MCF 10A (cell line): ENCODE data around the gene BTBD16. TPM values are rescaled to one million over a fixed set of nuclear protein-coding genes. Genes with fewer than 3 reads are reported as not detected.
A peak's percentile ranks its signal among the peaks of the same experiment; 100 is the strongest.

Experiments used
- BruUV-seq: library from RNA; stranded (reverse); fragments of 400-500 nt; replicated peaks from 2 replicates; lab custom pipeline; 2021; lab: Mats Ljungman, UMichigan
- CTCF ChIA-PET: fragments of 300-600 bp; sonication (Branson Sonifier 250); formaldehyde crosslinking; extraction: SDS; loops from one replicate; lab custom pipeline; 2021; ENCODE audit warnings: antibody characterized with exemption, inconsistent platforms; lab: Yijun Ruan, JAX
- POLR2A ChIA-PET: fragments of 300-600, 350-650 bp; sonication (Branson Sonifier 250); formaldehyde crosslinking; extraction: SDS; loops from one replicate; lab custom pipeline; 2020; ENCODE audit warnings: antibody characterized with exemption, inconsistent platforms; lab: Yijun Ruan, JAX
- DNase-seq: peaks from one replicate; pipeline ENCODE4 v3.0.0-alpha.2; 2018; ENCODE audit not compliant: unreplicated experiment
- H3K27ac Mint-ChIP-seq: one replicate; pipeline ENCODE4 v1.8.0; 2022; ENCODE audit warnings: mild to moderate bottlenecking, low read depth, mixed read lengths; ENCODE audit not compliant: unreplicated experiment
- H3K27me3 Mint-ChIP-seq: one replicate; pipeline ENCODE4 v1.8.0; 2022; ENCODE audit warnings: mixed read lengths; ENCODE audit not compliant: insufficient read depth, unreplicated experiment
- H3K36me3 Mint-ChIP-seq: one replicate; pipeline ENCODE4 v1.8.0; 2022; ENCODE audit warnings: mild to moderate bottlenecking, moderate library complexity, mixed read lengths; ENCODE audit not compliant: insufficient read depth, unreplicated experiment
- H3K4me1 Mint-ChIP-seq: one replicate; pipeline ENCODE4 v1.8.0; 2022; ENCODE audit warnings: mixed read lengths; ENCODE audit not compliant: insufficient read depth, unreplicated experiment
- H3K4me3 Mint-ChIP-seq: one replicate; pipeline ENCODE4 v1.8.0; 2022; ENCODE audit warnings: mild to moderate bottlenecking, moderate library complexity, mixed read lengths; ENCODE audit not compliant: unreplicated experiment
- H3K9me3 Mint-ChIP-seq: one replicate; pipeline ENCODE4 v1.8.0; 2022; ENCODE audit warnings: mixed read lengths; ENCODE audit not compliant: unreplicated experiment
- intact Hi-C: fragments of 100-400 bp; cut with micrococcal nuclease; formaldehyde crosslinking; loops from 2 replicates; pipeline ENCODE4 v1.14.1; 2022
- total RNA-seq: library from RNA; stranded (reverse); gene quantifications from 2 replicates; pipeline ENCODE4 v1.2.3, GENCODE V29; 2022
- TF ChIP-seq, protein P1 (sequence below): fragments of 200-600 bp; IDR thresholded peaks from one replicate; pipeline ENCODE4 v1.8.0; 2022; ENCODE audit warnings: antibody characterized with exemption, mild to moderate bottlenecking; ENCODE audit not compliant: unreplicated experiment

Gene BTBD16
- total RNA-seq, 1 experiment from 2014 or later: 0.16 TPM

DNA sequence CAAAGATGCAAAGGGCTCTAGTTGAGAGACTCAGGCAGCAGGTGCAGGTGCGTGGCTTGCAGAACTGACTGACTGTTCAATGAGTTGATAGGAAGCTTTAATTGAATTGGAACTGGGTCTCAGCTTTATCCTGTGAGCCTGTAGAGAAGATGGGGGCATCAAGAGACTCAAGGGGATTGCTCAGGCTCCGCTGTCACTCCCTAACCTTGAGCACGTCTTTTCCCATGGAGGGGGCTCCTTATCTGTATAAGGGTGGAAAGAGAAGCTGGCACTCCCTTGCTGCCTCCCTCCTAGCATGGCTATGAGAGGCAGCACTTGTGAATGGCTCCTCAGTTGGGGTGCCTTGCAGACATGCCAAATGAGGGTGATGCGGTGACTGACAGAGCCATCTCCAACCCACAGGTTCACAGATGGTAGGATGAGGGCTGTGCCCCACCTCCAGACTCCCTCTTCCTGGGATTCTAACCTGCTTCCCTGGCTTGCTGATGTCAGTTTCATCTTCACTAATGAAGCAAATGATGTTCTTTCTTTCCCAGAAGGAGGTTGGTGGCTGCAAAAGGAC, 91.0 kb downstream of the BTBD16 start:
- Mint-ChIP-seq H3K27me3 (no peaks in the 10 kb centered on the region), H3K4me1 (peaks cover 17% of the 10 kb centered on the region), H3K9me3 (no peaks in the 10 kb centered on the region), H3K4me3 (no peak overlapping the region), H3K27ac (no peak overlapping the region), H3K36me3 (no peaks in the 10 kb centered on the region)
- no TSS peak for BruUV-seq
- POLR2A ChIA-PET: no interaction called here
- DNase-seq: no peak
- TF ChIP-seq, protein P1, sequence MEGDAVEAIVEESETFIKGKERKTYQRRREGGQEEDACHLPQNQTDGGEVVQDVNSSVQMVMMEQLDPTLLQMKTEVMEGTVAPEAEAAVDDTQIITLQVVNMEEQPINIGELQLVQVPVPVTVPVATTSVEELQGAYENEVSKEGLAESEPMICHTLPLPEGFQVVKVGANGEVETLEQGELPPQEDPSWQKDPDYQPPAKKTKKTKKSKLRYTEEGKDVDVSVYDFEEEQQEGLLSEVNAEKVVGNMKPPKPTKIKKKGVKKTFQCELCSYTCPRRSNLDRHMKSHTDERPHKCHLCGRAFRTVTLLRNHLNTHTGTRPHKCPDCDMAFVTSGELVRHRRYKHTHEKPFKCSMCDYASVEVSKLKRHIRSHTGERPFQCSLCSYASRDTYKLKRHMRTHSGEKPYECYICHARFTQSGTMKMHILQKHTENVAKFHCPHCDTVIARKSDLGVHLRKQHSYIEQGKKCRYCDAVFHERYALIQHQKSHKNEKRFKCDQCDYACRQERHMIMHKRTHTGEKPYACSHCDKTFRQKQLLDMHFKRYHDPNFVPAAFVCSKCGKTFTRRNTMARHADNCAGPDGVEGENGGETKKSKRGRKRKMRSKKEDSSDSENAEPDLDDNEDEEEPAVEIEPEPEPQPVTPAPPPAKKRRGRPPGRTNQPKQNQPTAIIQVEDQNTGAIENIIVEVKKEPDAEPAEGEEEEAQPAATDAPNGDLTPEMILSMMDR: no peak
- intact Hi-C loops: no loop called here
- CTCF ChIA-PET: interaction anchor here (0.6 kb wide), 1 partner anchor 41 kb away, joined by 3 read pairs; no protein-coding TSS in a partner anchor

GRCh38 chr10:122362621-122363020, 91.5 kb downstream of the BTBD16 start:
- Mint-ChIP-seq H3K27me3 (no peaks in the 10 kb centered on the region), H3K27ac (no peak overlapping the region), H3K4me1 (peaks cover 17% of the 10 kb centered on the region), H3K4me3 (no peak overlapping the region), H3K36me3 (no peaks in the 10 kb centered on the region), H3K9me3 (no peaks in the 10 kb centered on the region)
- ChIA-PET CTCF (no interaction called here), POLR2A (no interaction called here)
- TF ChIP-seq, protein P1: no peak
- intact Hi-C loops: no loop called here
- DNase-seq: peak; percentile 21
- no TSS peak for BruUV-seq

DNA sequence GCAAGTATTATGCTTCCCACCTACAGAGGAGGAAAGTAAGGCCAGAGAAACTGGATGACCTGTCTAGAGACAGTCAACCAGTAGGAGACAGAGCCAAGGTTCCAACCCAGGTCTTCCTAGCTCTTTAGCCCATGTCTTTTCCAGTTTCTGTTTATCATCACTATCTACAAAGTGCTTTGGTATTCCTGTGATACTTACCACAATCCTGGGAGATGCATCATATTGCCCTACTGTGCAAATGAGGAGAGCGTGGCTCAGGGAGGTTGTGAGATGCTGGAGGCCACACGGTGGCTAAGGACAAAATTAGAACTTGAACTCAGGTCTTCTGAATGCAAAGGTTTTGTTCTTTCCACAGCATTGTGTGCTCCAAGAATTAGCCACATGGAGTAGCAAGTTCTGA, 92.2 kb downstream of the BTBD16 start:
- ChIA-PET CTCF (no interaction called here), POLR2A (no interaction called here)
- H3K27me3 Mint-ChIP-seq: no peaks in the 10 kb centered on the region
- no peak overlapping the region for H3K4me3 Mint-ChIP-seq
- H3K27ac Mint-ChIP-seq: peak overlapping the region; percentile 49
- no TSS peak for BruUV-seq
- H3K9me3 Mint-ChIP-seq: no peaks in the 10 kb centered on the region
- H3K4me1 Mint-ChIP-seq: peaks cover 17% of the 10 kb centered on the region
- TF ChIP-seq, protein P1: no peak
- no peaks in the 10 kb centered on the region for H3K36me3 Mint-ChIP-seq
- DNase-seq: no peak
- intact Hi-C loops: no loop called here

DNA sequence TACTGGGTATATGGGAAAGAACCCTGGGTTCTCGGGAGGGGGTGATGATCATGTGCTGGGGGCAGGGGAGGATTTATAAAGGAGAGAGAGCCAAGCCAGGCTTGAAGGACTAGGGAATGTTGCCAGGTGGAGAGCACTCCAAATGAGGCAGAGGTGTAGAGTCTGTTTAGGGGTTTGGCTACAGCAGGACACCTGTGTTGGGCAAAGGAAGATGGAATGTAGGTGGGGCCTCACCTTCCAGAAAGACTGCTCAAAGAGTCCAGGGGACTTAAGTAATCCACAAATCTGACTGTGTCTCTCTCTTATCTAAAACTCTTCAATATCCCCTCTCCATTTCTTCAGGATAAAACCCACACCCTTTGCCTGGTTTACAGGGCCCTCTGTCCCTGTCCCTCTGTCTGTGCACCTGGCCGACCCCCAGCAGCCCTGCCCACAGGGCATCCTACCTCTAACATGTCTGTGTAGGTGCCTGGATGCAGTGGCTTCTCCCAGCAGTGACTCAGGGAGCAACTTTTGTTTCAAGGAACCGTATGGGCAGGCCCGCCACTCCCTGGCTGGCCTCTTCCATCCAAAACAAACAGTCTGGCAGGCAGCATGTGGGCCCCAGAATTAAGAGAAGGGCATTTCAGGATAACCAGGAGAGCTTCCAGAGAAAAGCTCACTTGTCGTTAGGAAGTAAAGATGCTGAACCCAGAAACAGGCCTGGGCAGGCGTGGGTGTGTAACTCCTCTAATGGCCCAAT, 92.8 kb downstream of the BTBD16 start:
- TF ChIP-seq, protein P1: no peak
- intact Hi-C loops: no loop called here
- ChIA-PET POLR2A (interaction anchor here (0.6 to 2.4 kb wide), 7 partner anchors 8 to 128 kb away, joined by 3 to 22 read pairs (median 3); partner anchors contain the start of gene PLEKHA1), CTCF (interaction anchor here (1.0 kb wide), 2 partner anchors 10 to 78 kb away, joined by 3 to 5 read pairs; partner anchors contain the start of gene PLEKHA1)
- no peak overlapping the region for H3K4me3 Mint-ChIP-seq
- no peaks in the 10 kb centered on the region for H3K27me3 Mint-ChIP-seq
- H3K4me1 Mint-ChIP-seq: peaks cover 17% of the 10 kb centered on the region
- H3K9me3 Mint-ChIP-seq: no peaks in the 10 kb centered on the region
- H3K36me3 Mint-ChIP-seq: no peaks in the 10 kb centered on the region
- peak overlapping the region; percentile 49 for H3K27ac Mint-ChIP-seq
- DNase-seq: peak; percentile 56
- no TSS peak for BruUV-seq
